SU-DHL-6 (cell line): ENCODE measurements around the gene PDHA1.

Experiments
- EZH2phosphoT487 ChIP-seq: fragments of 200-600 bp; sonication (generic), shearing (Covaris generic); conservative IDR thresholded peaks from 2 replicates; pipeline ENCODE4 v1.6.1; 2018; ENCODE audit warnings: mild to moderate bottlenecking, antibody characterized with exemption, low read length, moderate library complexity, mixed read lengths
- TF ChIP-seq, protein P1 (sequence below): fragments of 200-600 bp; sonication (generic); IDR thresholded peaks from one replicate; pipeline ENCODE4 v1.5.1; 2017; ENCODE audit warnings: antibody characterized with exemption, mild to moderate bottlenecking, low read length, moderate library complexity; ENCODE audit not compliant: insufficient read depth, poor library complexity, severe bottlenecking

DNA sequence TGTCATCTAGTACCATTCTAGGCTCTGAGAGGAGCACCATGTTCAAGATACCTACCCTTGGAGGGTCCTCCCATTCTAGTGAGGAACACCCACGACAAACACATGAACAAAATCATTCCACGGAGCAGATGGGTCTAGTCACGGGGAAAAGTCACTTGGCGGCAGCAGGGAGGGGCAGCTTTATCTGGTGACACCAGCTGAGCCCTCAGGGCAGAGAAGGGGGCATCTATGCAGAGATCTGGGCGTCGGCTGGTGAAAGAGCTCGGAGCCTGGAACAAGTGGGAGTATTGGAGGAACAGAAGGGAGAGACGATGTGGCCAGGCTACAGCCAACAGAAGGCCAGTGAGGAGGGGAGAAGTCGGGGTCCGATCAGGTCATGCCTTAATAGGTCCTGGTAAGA, 11.9 kb upstream of the PDHA1 start:
- TF ChIP-seq, protein P1, sequence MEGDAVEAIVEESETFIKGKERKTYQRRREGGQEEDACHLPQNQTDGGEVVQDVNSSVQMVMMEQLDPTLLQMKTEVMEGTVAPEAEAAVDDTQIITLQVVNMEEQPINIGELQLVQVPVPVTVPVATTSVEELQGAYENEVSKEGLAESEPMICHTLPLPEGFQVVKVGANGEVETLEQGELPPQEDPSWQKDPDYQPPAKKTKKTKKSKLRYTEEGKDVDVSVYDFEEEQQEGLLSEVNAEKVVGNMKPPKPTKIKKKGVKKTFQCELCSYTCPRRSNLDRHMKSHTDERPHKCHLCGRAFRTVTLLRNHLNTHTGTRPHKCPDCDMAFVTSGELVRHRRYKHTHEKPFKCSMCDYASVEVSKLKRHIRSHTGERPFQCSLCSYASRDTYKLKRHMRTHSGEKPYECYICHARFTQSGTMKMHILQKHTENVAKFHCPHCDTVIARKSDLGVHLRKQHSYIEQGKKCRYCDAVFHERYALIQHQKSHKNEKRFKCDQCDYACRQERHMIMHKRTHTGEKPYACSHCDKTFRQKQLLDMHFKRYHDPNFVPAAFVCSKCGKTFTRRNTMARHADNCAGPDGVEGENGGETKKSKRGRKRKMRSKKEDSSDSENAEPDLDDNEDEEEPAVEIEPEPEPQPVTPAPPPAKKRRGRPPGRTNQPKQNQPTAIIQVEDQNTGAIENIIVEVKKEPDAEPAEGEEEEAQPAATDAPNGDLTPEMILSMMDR, result no peak
- no peak for TF ChIP-seq EZH2phosphoT487
